Stomach (tissue), 9 donors: ENCODE measurements around the gene NKAIN2. TPM values are rescaled to one million over a fixed set of nuclear protein-coding genes. Genes with fewer than 3 reads are reported as not detected.

Experiments used
- DNase-seq, 2 donors: peaks; one replicate each; pipeline versions ENCODE4 v3.0.0 to v3.0.0-alpha.2; 2013 to 2019
- H3K27ac ChIP-seq, 5 donors: fragments of 200-600 bp in 4 of 5; sonication (generic) in 4 of 5; one replicate each; pipeline ENCODE4 v1.5.1; 2013 to 2019; ENCODE audit warnings: mild to moderate bottlenecking in 1 of 5, moderate library complexity in 1 of 5
- H3K27me3 ChIP-seq, 3 donors: fragments of 200-600 bp; sonication (generic); one replicate each; pipeline ENCODE4 v1.5.1; 2017 to 2019; ENCODE audit warnings: mixed run types in 1 of 3
- H3K36me3 ChIP-seq, 4 donors: fragments of 200-600 bp; sonication (generic); 1 replicate in 3 of 4; 2 replicates in 1 of 4; pipeline ENCODE4 v1.5.1; 2016 to 2019
- H3K4me1 ChIP-seq, 4 donors: fragments of 200-600 bp; sonication (generic); one replicate each; pipeline ENCODE4 v1.5.1; 2016 to 2019
- H3K4me3 ChIP-seq, 4 donors: fragments of 200-600 bp; sonication (generic) in 3 of 4; one replicate each; pipeline ENCODE4 v1.5.1; 2016 to 2019; ENCODE audit warnings: mild to moderate bottlenecking in 1 of 4
- H3K9me3 ChIP-seq, 4 donors: fragments of 200-600 bp; sonication (generic); one replicate each; pipeline ENCODE4 v1.5.1; 2016 to 2019
- CTCF ChIP-seq, 7 experiments: fragments of 450-650 bp in 4 of 7; fragments of 200-600 bp in 3 of 7; sonication (generic) in 3 of 7; IDR thresholded peaks; one replicate each; pipeline ENCODE4 v1.5.1; 2016 to 2019; ENCODE audit warnings: antibody characterized with exemption in 7 of 7, control low read depth in 2 of 7, mild to moderate bottlenecking in 1 of 7
- EP300 ChIP-seq: sonication (generic); formaldehyde crosslinking; IDR thresholded peaks from one replicate; pipeline ENCODE4 v1.6.1; 2017; ENCODE audit warnings: antibody characterized with exemption
- POLR2A ChIP-seq, 4 donors: fragments of 450-650 bp; IDR thresholded peaks; one replicate each; pipeline ENCODE4 v1.6.1; 2016; ENCODE audit warnings: antibody characterized with exemption in 4 of 4, control low read depth in 2 of 4, mild to moderate bottlenecking in 1 of 4, moderate library complexity in 1 of 4
- POLR2AphosphoS5 ChIP-seq, 3 donors: sonication (generic); formaldehyde crosslinking; IDR thresholded peaks; one replicate each; pipeline ENCODE4 v1.6.1; 2016; ENCODE audit warnings: antibody characterized with exemption in 3 of 3
- WGBS, 5 donors: extraction: QIAGEN DNeasy Blood & Tissue Kit in 3 of 5; methylation state at CpG; one replicate each; pipeline versions ENCODE4 v1.1.5 to v1.1.7; 2013 to 2018; 5-methylcytosine and 5-hydroxymethylcytosine counted together
- intact Hi-C: fragments of 100-400 bp; cut with DNase I; formaldehyde crosslinking; loops from one replicate; pipeline ENCODE4 v1.15.1; 2023; ENCODE audit warnings: low total_unique reads
- polyA plus RNA-seq, 3 donors: library from polyadenylated mRNA; stranded (reverse); fragments of 200-250 nt; gene quantifications; one replicate each; pipeline ENCODE4 v1.2.3, GENCODE V29; 2013
- total RNA-seq, 5 donors: library from RNA; depleted of rRNA; stranded (reverse); fragments of >200 nt; gene quantifications; one replicate each; pipeline versions ENCODE4 v1.1.0 to v1.2.3, GENCODE V29; 2014 to 2016
- donor health status: healthy with polysubstance abuse.
- donor health status: Bipolar disorder and iron deficiency.
- donor health status: healthy.

The NKAIN2 gene
- total and polyA plus RNA-seq, 8 donors, result 0.13 to 9.6 (median 1.5) TPM; not detected in 5

GRCh38 chr6:123902738-123903313 is 99.2 kb downstream of the NKAIN2 start:
- Histone ChIP-seq H3K36me3 (no peaks in the 10 kb centered on the region), H3K4me1 (no peaks in the 10 kb centered on the region), H3K4me3 (no peak overlapping the region), H3K27me3 (no peaks in the 10 kb centered on the region), H3K27ac (no peak overlapping the region), H3K9me3 (no peaks in the 10 kb centered on the region)
- no peak for DNase-seq
- no peak for TF ChIP-seq POLR2A (IDR thresholded peaks at IDR 0.05)
- TF ChIP-seq EP300, result no peak
- TF ChIP-seq CTCF (IDR thresholded peaks at IDR 0.05), result no peak
- no peak for TF ChIP-seq POLR2AphosphoS5 (IDR thresholded peaks at IDR 0.05)
- 84 to 89% (median 88%) methylated on average over 6 of the region's 6 CpGs for WGBS, 5 donors
- intact Hi-C loops, result no loop called here

GRCh38 chr6:123904228-123904627 is 100.6 kb downstream of the NKAIN2 start:
- Histone ChIP-seq H3K4me1 (no peaks in the 10 kb centered on the region), H3K27me3 (no peaks in the 10 kb centered on the region), H3K36me3 (no peaks in the 10 kb centered on the region), H3K9me3 (no peaks in the 10 kb centered on the region), H3K4me3 (no peak overlapping the region), H3K27ac (no peak overlapping the region)
- TF ChIP-seq CTCF (IDR thresholded peaks at IDR 0.05) (no peak), POLR2A (IDR thresholded peaks at IDR 0.05) (no peak), EP300 (no peak), POLR2AphosphoS5 (IDR thresholded peaks at IDR 0.05) (no peak)
- intact Hi-C loops, result no loop called here
- no peak for DNase-seq
- 49 to 80% (median 78%) methylated on average over 2 of the region's 2 CpGs for WGBS, 5 donors

- intact Hi-C loops, result no loop called here
- Histone ChIP-seq H3K27ac (no peak overlapping the region), H3K4me1 (no peaks in the 10 kb centered on the region), H3K9me3 (no peaks in the 10 kb centered on the region), H3K36me3 (no peaks in the 10 kb centered on the region), H3K4me3 (no peak overlapping the region), H3K27me3 (no peaks in the 10 kb centered on the region)
- WGBS, 5 donors, result 87 to 95% (median 94%) methylated on average over 2 of the region's 2 CpGs
- DNase-seq, result no peak
- TF ChIP-seq POLR2AphosphoS5 (IDR thresholded peaks at IDR 0.05) (no peak), POLR2A (IDR thresholded peaks at IDR 0.05) (no peak), EP300 (no peak), CTCF (IDR thresholded peaks at IDR 0.05) (no peak)
Observed at GRCh38 chr6:123908797-123909196, 105.1 kb downstream of the NKAIN2 start.

GRCh38 chr6:123909989-123910388 is 106.3 kb downstream of the NKAIN2 start:
- DNase-seq, result peak in 1 of 2 donors; percentile 23
- Histone ChIP-seq H3K27me3 (no peaks in the 10 kb centered on the region), H3K4me3 (no peak overlapping the region), H3K9me3 (no peaks in the 10 kb centered on the region), H3K4me1 (no peaks in the 10 kb centered on the region), H3K27ac (no peak overlapping the region), H3K36me3 (no peaks in the 10 kb centered on the region)
- intact Hi-C loops, result no loop called here
- TF ChIP-seq CTCF (IDR thresholded peaks at IDR 0.05), result no peak
- TF ChIP-seq POLR2A (IDR thresholded peaks at IDR 0.05), result no peak
- no peak for TF ChIP-seq POLR2AphosphoS5 (IDR thresholded peaks at IDR 0.05)
- TF ChIP-seq EP300, result no peak
- WGBS, 5 donors, result 25 to 38% (median 31%) methylated on average over 2 of the region's 2 CpGs
